Stimulated activated CD8-positive, alpha-beta memory T cell treated with anti-CD3 and anti-CD28 coated beads, Interleukin-2, amount 100 ng/mL, for 1 hour (primary cell): ENCODE data around the gene DYNLL1.
"Not testable (repeated sequence)": the region's sequence is repeated elsewhere in the genome, so short reads cannot be mapped to it uniquely, and the experiment has no call there.

Experiments
- DNase-seq, 2 donors: peaks; one replicate each; pipeline ENCODE4 v3.0.0-alpha.2; 2020; ENCODE audit warnings: low read depth in 2 of 2

The DYNLL1 gene

DNA sequence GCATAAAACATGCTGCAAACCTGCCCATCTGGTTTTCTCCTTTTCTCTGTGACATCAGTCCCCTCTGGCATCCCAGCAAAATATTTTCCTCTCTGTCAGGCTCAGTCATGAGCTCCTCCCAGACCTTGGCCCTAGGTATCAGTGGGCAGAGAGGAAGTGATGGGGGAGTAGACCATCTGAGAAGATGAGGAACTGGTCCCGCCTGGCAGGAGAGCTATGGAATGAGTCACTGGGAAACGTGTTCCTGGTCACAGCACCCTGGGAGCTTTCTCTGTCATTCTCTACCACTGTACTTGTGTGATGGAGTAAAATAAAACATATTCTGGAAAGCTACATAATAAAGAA is 21.3 kb upstream of the DYNLL1 start:
- no peak for DNase-seq

DNA sequence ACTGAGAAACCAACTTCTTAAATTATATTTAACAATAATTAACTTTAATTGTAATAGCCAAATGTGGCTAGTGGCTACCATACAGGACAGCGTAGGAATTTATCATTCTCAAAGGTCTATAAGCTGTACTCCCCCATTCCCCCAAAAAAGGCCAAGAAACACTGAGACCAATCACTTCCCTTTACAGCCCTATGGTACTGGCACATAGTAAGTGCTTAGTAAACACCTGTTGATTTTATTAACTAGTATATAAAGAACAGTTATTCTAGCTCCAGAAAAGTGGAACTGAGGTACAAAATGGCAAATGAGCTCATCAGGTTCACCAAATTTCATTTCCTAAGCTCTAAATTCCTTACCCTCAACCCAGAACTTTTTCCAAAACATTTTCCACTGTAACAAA is 20.3 kb upstream of the DYNLL1 start:
- DNase-seq: no peak

DNA sequence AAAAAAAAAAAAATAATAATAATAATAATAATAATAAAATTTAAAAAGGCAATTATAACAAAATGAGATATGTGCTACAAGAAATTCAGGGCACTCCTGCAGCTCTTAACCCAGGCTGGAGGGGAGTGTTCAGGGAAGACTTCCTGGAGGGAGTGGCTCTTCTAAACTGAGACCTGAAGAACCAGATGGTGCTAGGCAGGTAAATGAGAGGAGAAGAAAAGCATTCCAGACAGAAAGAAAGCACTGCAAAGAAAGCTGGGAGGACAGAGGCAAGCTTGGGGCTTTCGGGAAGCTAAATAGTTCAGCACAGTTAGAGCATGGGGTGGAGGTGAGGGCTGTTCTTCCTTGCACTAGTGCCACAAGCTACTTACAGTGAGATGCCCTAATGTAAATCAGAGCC is 16.5 kb upstream of the DYNLL1 start:
- DNase-seq: no peak

DNA sequence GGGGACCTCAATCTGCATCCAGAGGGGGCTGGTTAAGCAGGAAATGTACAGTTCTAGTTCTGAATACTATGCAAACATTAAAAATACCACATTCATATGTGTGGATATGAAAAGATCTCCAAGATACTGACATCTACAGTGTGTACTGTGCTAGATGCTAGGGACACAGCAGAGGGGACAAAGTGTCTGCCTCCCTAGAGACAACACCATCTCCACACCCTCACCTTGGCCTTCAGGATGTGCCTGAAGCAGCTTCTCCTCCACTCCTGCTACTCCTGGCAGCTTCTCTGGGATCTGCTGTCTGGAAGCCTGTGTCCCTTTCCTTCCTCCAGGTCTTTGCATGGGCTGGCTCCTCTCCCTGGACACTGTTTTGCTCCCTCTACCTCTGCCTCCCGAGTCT is 15.7 kb upstream of the DYNLL1 start:
- no peak for DNase-seq

DNA sequence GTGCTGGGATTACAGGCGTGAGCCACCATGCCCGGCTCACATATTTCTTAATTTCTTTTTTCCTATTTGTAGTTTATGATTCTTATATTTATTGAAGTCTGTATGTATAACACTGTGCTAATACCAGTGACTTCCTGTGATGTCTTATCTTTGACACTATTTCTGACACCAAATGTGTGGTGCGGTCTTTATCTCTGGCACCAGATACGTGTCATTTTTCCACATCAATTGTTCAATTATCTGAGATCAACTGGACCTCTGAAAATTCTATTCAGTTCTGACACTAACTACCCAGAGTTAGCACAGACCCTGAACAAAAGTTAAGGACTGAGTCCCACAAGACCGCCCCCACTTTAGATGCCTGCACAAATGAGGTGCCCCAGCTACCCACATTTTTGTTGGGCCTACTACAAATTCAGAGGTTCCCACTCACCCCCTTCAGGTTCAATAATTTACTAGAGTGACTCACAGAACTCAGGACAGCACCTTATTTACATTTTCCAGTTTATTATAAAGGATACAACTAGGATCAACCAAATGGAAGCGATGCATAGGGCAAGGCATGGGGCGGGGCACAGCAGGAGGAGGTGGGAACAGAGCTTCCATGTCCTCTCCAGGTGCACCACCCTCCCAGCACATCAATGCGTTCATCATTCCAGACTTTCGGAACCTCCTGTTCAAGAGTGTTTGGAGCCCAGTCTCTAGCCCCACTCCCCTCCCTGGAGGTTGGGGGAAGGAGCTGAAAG is 14.7 kb upstream of the DYNLL1 start:
- no peak for DNase-seq

DNA sequence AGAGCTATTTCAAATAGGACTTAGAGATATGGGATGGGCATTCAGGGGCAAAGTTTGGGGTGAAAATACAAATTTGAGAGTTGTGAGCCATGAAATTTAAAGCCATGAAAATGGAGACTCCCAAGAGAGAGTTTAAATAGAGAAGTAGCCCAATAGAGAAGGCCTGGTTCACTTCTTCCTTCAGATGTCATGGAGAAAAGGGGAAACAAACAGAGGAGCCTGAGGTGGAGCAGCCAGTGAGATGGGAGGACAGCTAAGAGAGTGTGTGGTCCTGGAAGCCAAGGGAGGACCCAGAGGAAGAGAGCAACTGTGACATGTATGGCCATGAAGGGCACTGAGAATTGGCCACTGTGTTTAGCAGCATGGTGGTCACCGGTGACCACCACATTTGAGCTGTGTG is 12.3 kb upstream of the DYNLL1 start:
- no peak for DNase-seq

DNA sequence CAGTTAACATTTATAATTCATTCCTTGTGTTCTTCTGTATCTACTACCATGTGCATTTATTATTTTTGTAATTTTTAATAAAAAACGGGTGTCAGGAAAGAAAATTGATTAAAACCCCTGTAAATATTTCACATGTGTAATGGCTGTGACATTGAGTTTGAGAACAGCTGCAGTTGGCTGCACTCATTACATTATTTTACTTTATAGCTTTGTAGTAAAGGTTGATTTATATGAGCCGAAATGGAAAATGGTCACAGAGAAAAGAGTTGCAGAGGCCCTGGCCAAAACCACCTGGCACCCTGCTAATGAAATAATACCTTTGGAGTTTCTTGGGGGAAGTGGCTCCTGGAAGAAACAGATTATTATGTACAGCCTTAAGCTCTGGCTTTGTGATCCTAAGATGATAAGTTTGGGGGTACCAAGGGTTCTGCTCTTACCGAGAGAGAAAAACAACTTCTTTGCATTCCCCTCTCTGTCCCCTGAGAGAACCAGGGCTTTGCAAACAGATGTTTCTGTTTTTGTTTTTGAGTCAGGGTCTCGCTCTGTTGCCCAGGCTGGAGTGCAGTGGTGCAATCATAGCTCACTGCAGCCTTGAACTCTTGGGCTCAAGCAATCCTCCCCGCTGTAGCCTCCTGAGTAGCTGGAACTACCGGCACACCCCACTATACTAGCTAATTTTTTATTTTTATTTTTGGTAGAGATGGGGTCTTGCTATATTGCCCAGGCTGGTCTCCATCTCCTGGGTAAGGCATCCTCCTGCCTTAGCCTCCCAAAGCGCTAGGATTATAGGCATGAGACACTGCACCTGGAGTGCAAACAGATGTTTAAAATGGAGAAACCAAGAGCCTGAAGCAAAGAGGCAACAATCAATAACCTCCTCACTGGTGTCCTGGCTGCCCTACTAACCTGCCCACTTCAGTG is 9.7 kb upstream of the DYNLL1 start:
- DNase-seq: no peak

DNA sequence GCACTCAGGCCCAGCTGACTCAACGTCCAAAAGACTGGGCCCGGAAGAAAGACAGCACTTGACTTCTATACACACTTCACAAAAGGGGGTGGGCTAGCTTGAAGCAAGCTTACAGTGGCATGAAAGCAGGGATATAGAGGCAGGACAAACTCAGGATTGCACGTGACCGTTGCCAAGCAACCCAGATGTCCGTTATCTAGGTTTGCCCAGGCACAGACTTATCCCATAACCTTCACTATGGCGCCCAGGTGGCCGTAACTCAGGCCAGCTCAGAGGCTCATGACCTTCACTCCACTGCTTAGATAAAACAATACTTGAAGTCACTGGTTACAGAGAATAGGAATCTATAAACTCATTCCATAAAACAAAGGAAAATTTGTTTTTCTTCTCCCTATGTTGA is 8.4 kb upstream of the DYNLL1 start:
- DNase-seq: not testable (repeated sequence)

DNA sequence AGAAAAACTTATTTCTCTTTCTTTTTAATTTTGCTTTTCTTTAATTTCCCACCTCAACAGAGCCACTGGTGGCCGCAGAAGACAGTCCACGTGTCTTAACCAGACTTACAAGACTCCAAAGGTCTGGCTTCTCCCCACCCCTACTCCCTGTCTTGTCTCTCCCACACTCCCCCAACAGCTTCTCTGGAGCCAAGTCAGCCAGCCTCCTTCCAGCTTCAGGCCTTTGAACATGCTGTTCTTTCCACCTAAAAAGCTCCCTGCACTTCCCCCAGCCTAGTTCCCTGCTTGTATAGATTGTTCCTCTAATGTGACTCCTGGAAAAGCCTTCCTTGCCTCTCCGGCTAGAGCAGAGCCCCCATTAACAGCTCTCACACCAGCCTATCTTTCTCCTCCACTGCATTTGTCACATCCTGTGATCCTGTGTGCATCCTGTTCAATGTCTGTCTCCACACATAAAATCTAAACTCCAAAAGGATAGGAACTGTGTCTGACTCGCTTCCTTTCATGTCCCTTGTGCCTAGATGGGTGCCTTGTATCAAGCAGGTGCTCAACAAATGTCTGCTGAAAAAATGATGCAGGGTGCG is 7.8 kb upstream of the DYNLL1 start:
- no peak for DNase-seq

DNA sequence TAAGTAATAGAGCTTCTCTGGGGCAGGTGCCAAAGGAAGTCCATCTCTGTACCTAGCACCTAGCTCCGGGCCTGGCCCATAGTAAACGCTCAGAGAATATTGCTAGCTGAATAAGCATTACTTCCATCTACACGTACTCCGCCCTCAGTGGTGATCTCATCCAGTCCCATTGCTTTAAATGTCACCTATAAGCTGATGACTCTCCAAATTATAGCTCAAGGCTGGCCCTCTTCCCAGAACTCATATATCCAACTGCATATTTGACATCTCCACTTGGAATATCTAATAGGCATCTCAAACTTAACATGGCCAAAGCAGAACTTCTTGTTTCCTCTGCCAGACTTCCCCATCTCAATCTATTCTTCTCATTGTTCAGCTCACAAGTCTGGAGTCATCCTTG is 6.9 kb upstream of the DYNLL1 start:
- DNase-seq: no peak

DNA sequence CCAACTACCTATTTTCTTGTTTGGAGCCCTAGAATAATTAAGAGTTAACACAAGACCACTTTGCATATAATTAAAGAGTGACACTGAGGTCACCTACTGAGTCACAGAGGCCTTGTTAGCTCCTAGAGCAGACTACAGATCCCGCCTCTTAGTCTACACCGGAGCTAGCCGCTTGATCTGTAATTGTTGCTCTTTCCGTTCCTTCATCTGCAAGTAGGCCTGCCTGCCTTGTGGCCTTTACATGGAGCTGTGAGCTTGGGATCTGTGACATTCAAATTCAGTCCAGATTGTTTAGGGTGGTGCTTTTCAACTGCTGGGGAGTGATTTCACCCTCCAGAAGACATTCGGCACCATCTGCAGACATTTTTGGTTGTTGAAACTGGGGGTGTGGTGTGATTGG is 5.6 kb upstream of the DYNLL1 start:
- no peak for DNase-seq

DNA sequence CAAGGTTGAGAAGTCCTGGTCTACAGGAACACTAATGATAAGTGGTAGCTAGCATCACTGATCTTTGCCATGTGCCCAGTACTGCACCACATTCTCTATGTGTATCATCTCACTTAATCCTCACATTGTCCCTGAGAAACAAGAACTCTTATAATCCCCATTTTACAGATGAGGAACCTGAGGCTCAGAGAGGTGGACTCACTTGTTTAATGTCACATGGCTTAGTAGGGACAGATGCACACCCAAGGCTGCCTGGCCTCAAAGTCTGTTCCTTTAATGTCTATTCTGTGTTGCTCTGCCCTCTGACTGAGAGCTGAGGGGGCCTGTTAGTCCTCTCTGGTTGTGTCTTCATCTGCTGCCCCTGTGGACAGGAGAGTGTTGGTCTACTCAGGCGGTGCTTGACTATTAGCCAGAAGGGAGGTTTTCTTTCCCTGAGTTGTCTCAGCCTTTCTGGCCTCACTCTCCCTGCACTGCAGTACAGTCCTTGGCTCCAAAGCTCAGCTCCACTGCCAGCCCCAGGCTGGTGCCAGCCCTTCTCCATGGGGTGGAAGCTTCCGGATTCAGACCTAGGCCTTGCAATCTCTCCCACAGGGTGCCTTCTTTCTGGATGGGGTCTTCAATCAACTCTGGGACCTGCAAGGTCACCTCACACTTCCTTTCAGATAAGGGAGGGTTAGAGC is 4.9 kb upstream of the DYNLL1 start:
- DNase-seq: no peak

DNA sequence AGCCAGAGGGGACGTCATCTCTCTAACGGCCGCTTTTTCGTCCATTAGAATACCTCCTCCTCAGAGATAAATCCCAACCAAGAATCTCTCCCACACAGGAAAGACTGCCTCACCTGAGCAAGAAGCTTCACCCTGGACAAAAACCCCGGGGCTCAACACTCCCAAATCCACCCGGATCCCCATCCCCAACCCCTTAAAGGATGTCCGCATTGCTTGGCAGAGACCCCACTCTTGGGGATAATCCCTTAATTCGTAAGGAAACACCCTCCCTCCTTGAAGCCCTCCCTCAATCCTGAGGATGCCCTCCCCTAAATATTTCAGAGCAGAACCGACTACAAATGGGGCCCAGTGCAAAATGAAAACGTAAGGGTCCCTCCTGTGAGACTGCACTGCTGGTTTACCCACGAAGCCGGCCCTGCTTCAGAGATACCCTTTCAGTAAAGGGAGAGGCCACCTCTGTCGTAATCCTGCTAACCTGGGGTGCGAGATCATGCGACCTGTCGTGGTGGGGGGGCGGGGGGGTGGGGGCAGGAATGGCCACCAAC is 655 bp upstream of the DYNLL1 start:
- no peak for DNase-seq

DNA sequence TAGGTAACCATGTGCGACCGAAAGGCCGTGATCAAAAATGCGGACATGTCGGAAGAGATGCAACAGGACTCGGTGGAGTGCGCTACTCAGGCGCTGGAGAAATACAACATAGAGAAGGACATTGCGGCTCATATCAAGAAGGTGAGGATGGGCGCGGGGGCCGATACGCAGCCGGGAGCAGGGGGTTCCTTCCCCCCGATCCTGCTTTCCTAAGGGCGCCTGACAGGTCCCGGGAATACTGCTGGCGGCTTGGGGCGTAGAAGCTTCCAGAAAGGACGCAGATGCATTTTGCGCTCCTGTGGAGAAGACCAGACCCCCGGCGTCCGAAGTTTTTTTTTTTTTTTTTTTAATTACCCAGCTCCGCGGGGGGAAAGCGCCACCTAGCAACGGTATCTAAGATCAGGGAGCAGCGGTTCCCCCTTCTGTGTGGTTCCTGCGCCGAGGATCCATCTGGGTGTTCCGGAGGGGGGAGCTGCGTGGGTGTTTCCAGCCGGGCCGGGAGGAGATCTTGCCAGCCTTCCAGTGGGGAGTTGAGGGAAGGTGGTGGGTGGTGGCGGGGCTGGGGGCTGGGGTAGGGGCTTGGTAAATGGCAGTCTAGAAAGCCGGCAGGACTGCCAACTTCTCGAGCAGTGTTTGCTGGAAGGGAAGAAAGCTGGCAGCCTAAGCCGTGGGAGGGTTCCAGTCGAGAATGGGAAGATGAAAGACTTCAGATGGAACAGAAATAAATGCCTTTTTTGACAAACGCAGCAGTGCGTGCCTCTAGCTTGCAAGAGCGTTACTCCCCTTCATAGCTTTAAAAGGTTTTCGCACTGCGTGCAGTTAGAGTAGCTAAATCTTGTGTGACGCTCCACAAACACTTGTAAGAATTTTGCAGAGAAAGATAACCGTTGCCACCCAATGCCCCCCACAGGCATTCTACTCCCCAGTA is 764 bp downstream of the DYNLL1 start:
- DNase-seq: peak; percentile 20 to 27

DNA sequence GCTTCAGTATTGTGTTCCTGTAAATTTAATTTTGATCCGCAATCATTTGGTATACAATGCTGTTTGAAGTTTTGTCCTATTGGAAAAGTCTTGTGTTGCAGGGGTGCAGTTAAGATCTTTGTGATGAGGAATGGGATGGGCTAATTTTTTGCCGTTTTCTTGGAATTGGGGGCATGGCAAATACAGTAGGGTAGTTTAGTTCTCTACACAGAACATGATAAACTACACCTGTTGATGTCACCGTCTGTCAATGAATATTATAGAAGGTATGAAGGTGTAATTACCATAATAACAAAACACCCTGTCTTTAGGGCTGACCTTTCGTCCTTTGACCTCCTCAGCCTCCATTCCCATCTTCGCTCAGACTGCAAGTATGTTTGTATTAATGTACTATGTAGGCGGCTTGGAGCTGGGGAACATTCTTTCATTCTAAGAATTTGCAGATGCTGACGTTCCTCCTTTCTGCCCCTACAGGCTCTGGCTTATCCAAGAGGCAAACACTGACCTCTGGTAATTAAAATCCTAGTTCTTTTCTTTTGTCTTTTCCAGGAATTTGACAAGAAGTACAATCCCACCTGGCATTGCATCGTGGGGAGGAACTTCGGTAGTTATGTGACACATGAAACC is 1.7 kb downstream of the DYNLL1 start:
- no peak for DNase-seq

DNA sequence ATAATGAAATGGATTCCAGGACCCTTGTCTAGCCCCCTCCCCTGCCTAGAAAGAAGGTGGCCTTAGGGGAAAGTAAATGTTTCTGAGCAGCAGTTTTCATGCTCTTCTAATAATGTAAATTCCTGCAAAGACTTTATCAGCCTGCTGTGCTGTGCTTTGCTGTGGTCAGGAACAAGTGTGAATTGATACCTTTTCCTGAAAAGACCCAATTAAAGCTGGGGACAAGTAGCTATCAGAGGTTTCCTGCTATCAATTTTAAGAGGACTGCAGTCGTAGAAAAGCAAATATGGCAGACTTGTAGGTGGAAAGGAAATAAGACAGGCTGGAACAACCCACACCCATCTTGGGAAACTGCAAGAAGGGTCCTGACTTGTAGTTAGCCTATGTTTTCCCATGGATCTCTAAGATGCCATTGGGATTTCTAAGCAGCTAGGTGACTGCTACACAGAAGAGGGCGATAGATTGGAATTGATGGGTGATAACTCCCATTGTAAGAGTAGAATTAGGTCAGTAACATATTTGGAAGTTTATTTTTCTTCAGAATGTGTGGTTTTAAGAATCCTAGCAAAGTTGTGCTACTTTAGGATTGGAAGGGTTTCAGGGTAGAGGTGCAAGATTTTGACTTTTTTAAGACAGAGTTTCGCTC is 3.1 kb downstream of the DYNLL1 start:
- no peak for DNase-seq

DNA sequence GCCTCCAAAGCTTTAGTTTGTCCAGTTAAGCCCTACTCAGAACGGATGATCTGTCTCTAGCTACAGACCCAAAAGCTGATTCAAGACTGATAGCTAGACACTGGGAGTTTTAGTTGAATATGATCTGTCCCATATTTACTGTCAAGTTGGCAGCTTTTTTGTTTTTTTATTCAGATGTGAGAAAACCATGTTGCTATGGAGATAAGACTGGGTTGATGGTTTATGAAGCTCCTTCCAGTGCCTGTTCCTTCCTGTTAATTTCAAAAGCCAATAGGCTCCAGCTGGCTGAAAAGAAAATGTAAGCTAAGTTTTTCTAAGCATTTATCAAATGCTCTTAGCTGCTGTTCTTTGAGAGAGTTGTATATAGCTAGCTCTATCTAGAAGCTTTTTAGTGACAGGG is 4.7 kb downstream of the DYNLL1 start:
- DNase-seq: no peak

DNA sequence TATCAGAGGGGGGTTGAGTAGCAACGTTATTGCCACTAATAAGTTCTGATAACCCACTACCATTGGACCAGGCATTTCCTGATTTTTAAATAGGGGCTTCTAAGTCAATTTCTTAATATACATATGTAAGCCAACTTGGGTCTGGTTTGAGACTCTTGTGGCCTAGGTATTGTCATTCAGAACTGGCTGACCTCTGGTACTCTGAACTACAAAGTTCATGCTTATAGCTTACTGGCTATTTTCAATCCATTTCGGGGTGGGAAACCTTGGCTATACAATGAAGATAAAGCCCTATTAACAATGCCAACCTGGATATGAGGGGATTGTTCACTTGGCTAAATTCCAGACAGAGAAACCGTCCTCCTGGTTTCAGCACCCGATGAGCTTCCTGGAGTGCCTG is 8.7 kb downstream of the DYNLL1 start:
- no peak for DNase-seq

DNA sequence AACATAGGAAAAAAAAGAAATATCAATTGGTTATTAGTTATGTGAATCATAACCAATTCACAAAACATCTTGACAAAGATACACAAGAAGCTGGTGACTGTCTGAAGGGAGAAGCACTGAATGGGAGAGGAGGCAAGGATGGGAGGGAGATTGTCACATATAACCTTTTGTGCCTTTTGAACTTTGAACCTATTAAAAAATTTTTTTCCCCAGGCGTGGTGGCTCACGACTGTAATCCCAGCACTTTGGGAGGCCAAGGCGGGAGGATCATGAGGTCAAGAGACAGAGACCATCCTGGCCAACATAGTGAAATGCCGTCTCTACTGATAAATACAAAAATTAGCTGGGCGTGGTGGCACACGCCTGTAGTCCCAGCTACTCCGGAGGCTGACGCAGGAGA is 12.6 kb downstream of the DYNLL1 start:
- DNase-seq: no peak

DNA sequence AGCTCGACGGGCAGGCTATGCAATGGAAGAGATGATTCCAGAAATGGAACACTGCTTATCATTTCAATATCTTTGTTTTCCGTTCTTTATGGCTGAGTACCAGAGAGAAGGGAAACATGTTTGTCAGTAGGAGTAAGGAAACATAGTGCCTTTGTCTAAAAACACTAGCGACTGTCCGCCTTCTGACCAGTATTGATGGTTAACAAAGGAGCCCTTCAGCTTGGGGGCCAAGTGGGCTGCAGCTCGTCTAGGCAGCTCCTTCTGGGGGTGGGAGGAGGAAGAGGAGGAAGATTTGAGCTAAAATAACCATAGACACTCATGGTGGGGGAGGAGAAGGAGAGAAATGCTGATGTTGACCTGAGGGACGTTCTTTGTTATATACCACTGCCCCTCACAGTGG is 18.1 kb downstream of the DYNLL1 start:
- DNase-seq: no peak
